Mucosa of rectum (tissue), 2 donors: Measurements from ENCODE around the gene SDCCAG8.

Experiments used
- H3K27ac ChIP-seq, 2 donors: one replicate each; pipeline ENCODE4 v1.7.0; 2013; ENCODE audit warnings: inconsistent platforms in 2 of 2, low read depth in 2 of 2, low read length in 2 of 2
- H3K27me3 ChIP-seq, 2 donors: one replicate each; pipeline ENCODE4 v1.7.0; 2013; ENCODE audit warnings: low read length in 2 of 2; ENCODE audit not compliant: control insufficient read depth in 2 of 2, insufficient read depth in 2 of 2
- H3K36me3 ChIP-seq, 2 donors: one replicate each; pipeline ENCODE4 v1.7.0; 2013; ENCODE audit warnings: low read length in 2 of 2; ENCODE audit not compliant: control insufficient read depth in 2 of 2, insufficient read depth in 2 of 2
- H3K4me1 ChIP-seq, 2 donors: one replicate each; pipeline ENCODE4 v1.7.0; 2013; ENCODE audit warnings: low read length in 2 of 2, mild to moderate bottlenecking in 1 of 2; ENCODE audit not compliant: control insufficient read depth in 2 of 2, insufficient read depth in 2 of 2
- H3K4me3 ChIP-seq, 2 donors: one replicate each; pipeline ENCODE4 v1.7.0; 2013; ENCODE audit warnings: low read length in 2 of 2
- H3K9ac ChIP-seq, 2 donors: one replicate each; pipeline ENCODE4 v1.7.0; 2013; ENCODE audit warnings: low read length in 2 of 2, low read depth in 1 of 2, mild to moderate bottlenecking in 1 of 2
- H3K9me3 ChIP-seq, 2 donors: one replicate each; pipeline ENCODE4 v1.7.0; 2013; ENCODE audit warnings: low read length in 2 of 2; ENCODE audit not compliant: control insufficient read depth in 2 of 2
- donor health status: healthy.
- donor health status: Normal muscosa, but diverticular disease.

The SDCCAG8 gene

DNA sequence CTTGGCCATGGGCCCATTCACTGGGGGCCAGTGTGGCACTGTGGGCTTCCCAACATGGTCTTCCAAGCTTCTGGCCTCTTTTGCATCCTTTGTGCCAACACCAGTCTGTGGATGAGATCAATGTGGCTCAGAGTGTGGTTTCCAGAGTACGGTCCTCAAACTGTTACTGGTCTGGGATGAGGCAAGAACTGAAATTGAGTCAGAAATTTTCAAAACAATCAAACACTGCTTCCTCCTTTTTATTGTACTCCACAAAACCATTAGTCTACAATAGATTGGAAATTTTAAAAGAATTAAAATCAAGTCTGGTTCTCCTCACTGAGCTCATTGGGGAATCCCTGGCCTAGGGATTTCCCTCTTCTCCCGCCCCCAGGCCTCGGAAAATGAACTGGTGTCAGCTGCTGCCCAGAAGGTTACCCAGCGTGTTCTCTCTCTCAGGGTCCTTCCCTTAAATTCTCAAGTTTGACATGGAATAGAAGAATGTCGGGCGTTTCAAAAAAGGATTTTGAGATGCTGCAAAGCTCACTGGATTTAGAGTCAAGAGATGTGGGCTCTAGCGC is 222.0 kb downstream of the SDCCAG8 start:
- Histone ChIP-seq H3K36me3 (no peaks in the 10 kb centered on the region), H3K4me3 (no peak overlapping the region), H3K4me1 (peaks cover 2 to 4% of the 10 kb centered on the region in 2 donors), H3K27ac (no peak overlapping the region), H3K9ac (no peak overlapping the region), H3K9me3 (no peaks in the 10 kb centered on the region), H3K27me3 (no peaks in the 10 kb centered on the region)

DNA sequence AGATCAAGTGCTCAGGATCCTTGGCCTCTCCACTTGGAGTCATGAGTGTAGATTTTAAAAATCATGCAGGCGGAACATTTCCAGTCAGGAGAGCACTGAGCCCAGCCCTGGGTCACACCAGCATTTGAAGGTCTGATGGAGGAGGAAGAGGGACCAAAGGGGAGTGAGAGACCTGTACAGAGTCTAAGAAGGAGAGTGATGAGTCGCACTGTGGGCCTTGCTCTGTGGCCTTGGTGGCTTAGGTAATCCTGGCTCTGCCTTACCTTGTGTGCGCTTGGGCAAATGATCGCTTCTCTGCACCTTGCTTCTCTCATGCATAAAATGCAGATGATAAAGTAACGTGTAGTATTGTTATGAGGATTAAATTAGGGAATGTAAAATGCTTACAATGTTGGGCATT is 225.3 kb downstream of the SDCCAG8 start:
- no peak overlapping the region for H3K27ac ChIP-seq
- peaks cover 2 to 4% of the 10 kb centered on the region in 2 donors for H3K4me1 ChIP-seq
- no peak overlapping the region for H3K9ac ChIP-seq
- H3K27me3 ChIP-seq, result no peaks in the 10 kb centered on the region
- H3K36me3 ChIP-seq, result no peaks in the 10 kb centered on the region
- H3K9me3 ChIP-seq, result no peaks in the 10 kb centered on the region
- H3K4me3 ChIP-seq, result no peak overlapping the region

DNA sequence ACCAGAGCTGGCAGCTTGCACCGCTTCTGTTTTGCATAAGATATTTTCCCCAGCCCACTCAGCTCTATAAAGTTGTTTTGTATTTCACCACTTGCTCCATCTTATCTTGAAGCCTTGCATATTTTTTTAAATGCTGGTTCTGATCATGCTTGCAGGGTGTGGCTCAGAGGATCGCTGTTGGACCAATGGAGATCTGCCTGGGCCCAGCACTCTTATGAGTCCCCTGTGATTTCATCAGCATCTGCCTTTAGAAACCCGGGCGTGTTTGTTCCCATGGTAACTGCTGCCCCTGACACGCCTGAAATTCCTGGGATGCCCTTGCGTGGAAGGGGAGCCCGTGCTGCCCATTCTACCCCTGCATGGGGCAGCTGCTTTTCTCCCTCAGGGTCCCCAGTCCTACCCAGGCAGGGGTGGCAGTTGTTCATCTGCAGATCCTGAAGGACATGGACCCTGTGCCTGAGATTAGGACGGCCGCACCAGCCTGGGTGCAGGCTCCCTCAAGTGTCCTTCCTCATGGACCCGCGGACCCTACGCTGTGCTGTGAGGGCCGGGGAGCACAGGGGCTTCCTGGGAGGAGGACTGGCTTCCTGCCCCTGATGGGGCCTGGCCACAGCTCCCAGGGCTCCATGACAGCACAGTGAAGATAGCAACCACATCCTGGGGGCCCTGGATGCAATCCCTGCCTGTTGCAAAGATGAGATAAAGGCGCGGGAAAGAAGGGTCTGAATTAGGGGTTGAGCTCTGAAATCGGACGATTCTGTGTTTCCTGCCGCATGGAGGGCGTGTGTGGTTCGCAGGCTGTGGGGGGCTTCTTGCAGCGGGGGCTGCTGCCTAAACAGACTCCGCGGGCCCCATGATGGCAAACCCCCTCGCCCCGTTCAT is 226.5 kb downstream of the SDCCAG8 start:
- H3K27me3 ChIP-seq, result no peaks in the 10 kb centered on the region
- H3K9ac ChIP-seq, result no peak overlapping the region
- H3K36me3 ChIP-seq, result no peaks in the 10 kb centered on the region
- peak overlapping the region; percentile 3 to 31 for H3K4me3 ChIP-seq
- no peaks in the 10 kb centered on the region for H3K9me3 ChIP-seq
- no peak overlapping the region for H3K27ac ChIP-seq
- H3K4me1 ChIP-seq, result peaks cover 2 to 4% of the 10 kb centered on the region in 2 donors

DNA sequence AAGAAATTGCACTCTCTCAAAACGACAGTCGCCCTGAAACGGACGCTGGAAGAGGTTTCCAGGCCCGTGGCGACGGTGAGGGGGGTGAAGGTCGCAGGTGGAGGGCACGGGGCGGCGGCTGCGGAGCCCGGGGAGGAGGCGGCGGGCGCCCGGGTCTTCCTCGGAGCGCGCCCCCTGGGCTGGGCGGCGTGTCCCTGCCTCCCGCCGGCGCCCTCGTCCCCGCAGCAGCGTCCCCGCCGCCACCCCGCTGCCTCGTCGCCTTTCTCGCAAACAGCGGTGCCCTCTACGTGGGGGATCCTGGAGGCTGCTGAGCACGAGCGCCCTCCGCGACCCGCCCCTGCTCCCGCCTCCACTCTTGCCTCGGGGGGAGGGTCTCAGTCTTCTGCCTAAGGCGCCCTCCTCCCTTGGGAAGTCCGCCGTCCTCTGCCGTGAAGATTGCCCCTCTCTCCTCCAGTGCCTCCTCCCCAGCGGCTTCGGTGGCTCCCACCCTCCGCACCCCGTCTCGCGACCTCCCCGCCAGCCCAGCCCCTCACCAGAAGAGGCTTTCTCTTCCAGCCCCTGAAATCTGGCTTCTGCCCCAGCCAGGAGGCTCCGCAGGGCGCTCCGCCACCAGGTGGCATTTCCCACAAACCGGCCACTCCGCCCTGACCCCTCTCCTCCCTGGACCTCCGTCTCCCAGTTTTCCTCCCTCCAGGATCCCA is 227.4 kb downstream of the SDCCAG8 start:
- peak overlapping the region; percentile 3 to 31 for H3K4me3 ChIP-seq
- H3K27me3 ChIP-seq, result no peaks in the 10 kb centered on the region
- H3K9me3 ChIP-seq, result no peaks in the 10 kb centered on the region
- H3K36me3 ChIP-seq, result no peaks in the 10 kb centered on the region
- H3K4me1 ChIP-seq, result peaks cover 2 to 4% of the 10 kb centered on the region in 2 donors
- no peak overlapping the region for H3K27ac ChIP-seq
- no peak overlapping the region for H3K9ac ChIP-seq

DNA sequence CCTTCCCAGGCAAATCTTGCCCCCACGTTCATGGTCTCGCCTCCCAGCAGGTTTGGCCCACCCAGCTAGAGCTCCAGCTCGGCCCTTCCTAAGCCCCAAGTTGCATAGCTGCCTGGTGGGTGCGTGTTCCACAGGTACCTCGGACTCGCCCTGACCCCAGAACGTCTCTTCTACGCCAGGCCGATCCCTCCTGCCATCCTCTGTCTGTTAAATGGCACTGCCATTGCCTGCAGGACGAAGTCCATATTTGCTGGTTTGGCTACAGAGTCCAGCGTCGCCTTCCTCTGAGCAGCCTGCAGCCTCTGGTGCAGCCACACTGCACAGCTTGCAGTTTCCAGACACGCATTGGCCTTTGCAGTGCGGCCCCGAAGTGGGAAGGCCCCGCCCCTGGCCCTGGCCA is 228.1 kb downstream of the SDCCAG8 start:
- Histone ChIP-seq H3K9me3 (no peaks in the 10 kb centered on the region), H3K27ac (no peak overlapping the region), H3K27me3 (no peaks in the 10 kb centered on the region), H3K4me3 (no peak overlapping the region), H3K36me3 (no peaks in the 10 kb centered on the region), H3K9ac (no peak overlapping the region), H3K4me1 (peaks cover 2 to 4% of the 10 kb centered on the region in 2 donors)

DNA sequence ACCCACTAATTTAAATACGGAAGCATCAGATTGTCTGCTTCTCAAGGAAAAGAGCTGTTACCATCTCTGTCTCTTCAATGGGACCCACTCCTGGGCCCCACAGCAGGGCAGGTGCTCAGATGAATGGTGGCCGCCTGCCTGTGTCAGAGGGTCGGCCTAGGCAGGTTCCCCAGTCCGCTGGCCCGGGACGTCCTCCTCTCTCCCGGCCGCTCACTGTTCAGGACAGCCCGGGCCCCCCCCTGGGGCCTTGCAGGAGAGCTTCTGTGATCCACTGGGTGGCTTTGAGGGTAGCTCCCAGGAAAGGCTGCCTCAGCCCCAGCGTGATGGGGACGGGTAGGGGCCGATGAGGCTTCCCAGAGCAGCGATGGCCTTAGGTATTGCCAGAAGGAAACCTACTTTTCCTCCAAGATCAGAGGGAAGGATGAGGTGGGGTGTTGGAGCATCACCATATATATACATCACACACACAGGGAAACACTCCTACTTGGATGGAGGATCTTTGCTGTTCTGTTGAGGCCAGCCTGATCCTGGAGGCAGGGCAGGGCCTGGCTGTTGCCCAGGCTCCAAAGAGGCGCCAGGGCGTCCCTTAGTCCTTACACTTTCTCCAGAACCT is 231.3 kb downstream of the SDCCAG8 start:
- H3K36me3 ChIP-seq, result no peaks in the 10 kb centered on the region
- no peaks in the 10 kb centered on the region for H3K9me3 ChIP-seq
- H3K4me1 ChIP-seq, result peaks cover 2 to 4% of the 10 kb centered on the region in 2 donors

DNA sequence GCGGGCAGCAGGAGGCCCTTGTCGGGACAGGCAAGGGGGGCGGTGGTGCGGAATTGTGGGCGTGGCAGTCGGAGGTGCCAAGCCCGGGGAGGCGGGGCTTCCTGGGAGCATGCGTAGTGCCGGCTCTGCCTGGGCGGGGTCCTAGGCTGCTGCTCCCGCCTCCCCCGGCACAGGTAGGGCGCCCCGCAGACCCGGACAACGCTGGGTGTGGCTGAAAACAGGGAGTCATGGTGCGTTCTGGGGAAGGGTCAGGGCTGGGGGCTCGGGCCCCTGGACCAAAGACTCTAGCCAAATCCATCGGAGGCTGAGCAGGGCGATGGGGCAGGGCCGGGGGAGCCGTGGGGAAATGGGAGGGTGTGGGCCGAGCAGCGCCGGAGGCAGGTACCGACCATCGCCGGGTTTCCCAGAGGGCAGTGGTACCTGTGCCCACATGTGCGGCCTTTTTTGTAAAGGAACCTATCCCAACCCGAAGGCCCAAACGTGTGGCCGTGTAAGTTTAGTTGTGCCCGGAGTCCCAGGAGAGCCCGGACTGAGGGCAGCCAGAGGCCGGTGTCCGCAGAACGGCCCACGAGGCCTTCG is 231.9 kb downstream of the SDCCAG8 start:
- H3K4me1 ChIP-seq, result peaks cover 0 to under 1% of the 10 kb centered on the region in 2 donors
- H3K36me3 ChIP-seq, result no peaks in the 10 kb centered on the region
- no peaks in the 10 kb centered on the region for H3K27me3 ChIP-seq
- no peak overlapping the region for H3K4me3 ChIP-seq
- H3K27ac ChIP-seq, result no peak overlapping the region
- H3K9ac ChIP-seq, result no peak overlapping the region
- no peaks in the 10 kb centered on the region for H3K9me3 ChIP-seq

More for the DNA sequence above, 231.3 kb downstream of the SDCCAG8 start:
- Histone ChIP-seq H3K4me3 (no peak overlapping the region), H3K27me3 (no peaks in the 10 kb centered on the region), H3K9ac (no peak overlapping the region), H3K27ac (no peak overlapping the region)

DNA sequence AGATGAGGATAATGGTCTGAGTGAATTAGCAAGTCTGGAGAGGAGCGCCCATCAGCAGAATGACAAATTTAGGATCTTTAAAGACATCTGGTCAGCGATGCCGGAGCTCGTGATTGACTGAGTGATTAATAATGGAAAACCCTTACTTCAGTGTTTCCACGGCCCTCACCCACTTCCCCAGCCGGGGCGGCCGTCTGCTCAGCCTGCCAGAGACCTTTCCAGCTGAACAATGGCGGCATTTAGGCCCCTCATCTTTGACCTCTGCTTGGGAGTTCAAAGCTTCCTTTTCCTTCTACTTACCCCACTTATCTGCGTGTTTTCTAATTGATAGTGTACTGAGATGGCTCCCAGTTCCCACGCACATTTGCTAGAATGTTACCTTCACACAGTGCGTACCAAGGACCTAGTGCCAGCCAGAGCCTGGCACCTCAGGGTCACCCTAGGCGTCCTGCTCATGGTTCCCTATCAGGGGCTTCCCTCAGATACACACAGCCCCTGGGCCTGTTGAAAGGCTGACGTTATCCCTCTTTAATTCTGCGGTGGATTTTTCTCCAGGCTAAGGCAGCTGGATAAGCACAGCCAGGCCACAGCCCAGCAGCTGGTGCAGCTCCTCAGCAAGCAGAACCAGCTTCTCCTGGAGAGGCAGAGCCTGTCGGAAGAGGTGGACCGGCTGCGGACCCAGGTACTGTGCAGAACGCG is 232.8 kb downstream of the SDCCAG8 start:
- Histone ChIP-seq H3K4me3 (no peak overlapping the region), H3K36me3 (no peaks in the 10 kb centered on the region), H3K4me1 (no peaks in the 10 kb centered on the region), H3K9ac (no peak overlapping the region), H3K27ac (no peak overlapping the region), H3K27me3 (no peaks in the 10 kb centered on the region), H3K9me3 (no peaks in the 10 kb centered on the region)

DNA sequence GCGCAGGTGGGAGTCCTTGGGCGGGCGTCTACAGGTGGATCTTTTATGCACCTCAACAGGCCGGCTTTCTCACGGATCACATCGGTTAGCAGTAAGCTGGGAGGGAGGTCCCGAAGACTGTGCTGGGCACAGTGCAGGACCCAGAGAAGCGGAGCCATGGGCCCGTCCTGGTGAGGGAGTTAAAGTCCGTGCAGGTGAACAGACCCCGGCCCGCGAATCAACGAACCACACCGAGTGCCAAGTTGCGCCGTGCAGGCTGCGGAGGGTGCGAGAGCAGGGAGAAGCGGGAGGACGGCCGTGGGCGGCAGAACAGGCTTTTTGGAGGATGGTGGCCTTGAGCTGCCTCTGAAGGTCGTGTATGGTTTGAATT is 233.3 kb downstream of the SDCCAG8 start:
- Histone ChIP-seq H3K9ac (no peak overlapping the region), H3K4me1 (no peaks in the 10 kb centered on the region), H3K27ac (no peak overlapping the region), H3K4me3 (no peak overlapping the region), H3K27me3 (no peaks in the 10 kb centered on the region), H3K9me3 (no peaks in the 10 kb centered on the region), H3K36me3 (no peaks in the 10 kb centered on the region)
